A673 (cell line): ENCODE results near the gene RIGI. TPM values are rescaled to one million over a fixed set of nuclear protein-coding genes. Genes with fewer than 3 reads are reported as not detected.

Source experiments
- BruUV-seq: library from RNA; stranded (reverse); fragments of 400-500 nt; replicated peaks from 2 replicates; lab custom pipeline; 2021; lab: Mats Ljungman, UMichigan
- CTCF ChIA-PET: fragments of 300-600 bp; sonication (Branson Sonifier 250); formaldehyde crosslinking; loops from one replicate; lab custom pipeline; 2022; ENCODE audit warnings: antibody characterized with exemption; lab: Charles Lee
- POLR2A ChIA-PET: fragments of 300-600 bp; sonication (Branson Sonifier 250); formaldehyde crosslinking; loops from one replicate; lab custom pipeline; 2022; ENCODE audit warnings: antibody characterized with exemption; ENCODE audit not compliant: low non-redundant PET; lab: Charles Lee
- DNase-seq: peaks from one replicate; pipeline ENCODE4 v3.0.0-alpha.2; 2015; ENCODE audit warnings: low spot score
- H3K27ac ChIP-seq: fragments of 200-600 bp; sonication (generic); 2 replicates; pipeline ENCODE4 v1.5.1; 2016; ENCODE audit warnings: mixed run types, low read depth, mild to moderate bottlenecking, mixed read lengths, antibody characterized with exemption, low read length; ENCODE audit not compliant: poor library complexity, severe bottlenecking
- H3K27me3 ChIP-seq: fragments of 200-600 bp; sonication (generic); replicated peaks from 2 replicates; pipeline ENCODE4 v1.6.1; 2017; ENCODE audit warnings: mixed run types, low read depth, mild to moderate bottlenecking, mixed read lengths, antibody characterized with exemption, low read length; ENCODE audit not compliant: insufficient read depth, poor library complexity
- H3K36me3 ChIP-seq: fragments of 200-600 bp; sonication (generic); 2 replicates; pipeline ENCODE4 v1.6.1; 2016; ENCODE audit warnings: mixed run types, mild to moderate bottlenecking, mixed read lengths, antibody characterized with exemption, low read length; ENCODE audit not compliant: insufficient read depth, poor library complexity, severe bottlenecking
- H3K4me1 ChIP-seq: fragments of 200-600 bp; sonication (generic); 2 replicates; pipeline ENCODE4 v1.6.1; 2017; ENCODE audit warnings: mixed run types, mild to moderate bottlenecking, mixed read lengths, antibody characterized with exemption, low read length; ENCODE audit not compliant: insufficient read depth, poor library complexity, severe bottlenecking
- H3K4me3 ChIP-seq: fragments of 200-600 bp; sonication (generic); 2 replicates; pipeline ENCODE4 v1.5.1; 2016; ENCODE audit warnings: low read depth, mixed run types, mild to moderate bottlenecking, mixed read lengths, low read length; ENCODE audit not compliant: poor library complexity, severe bottlenecking
- H3K9me3 ChIP-seq: fragments of 200-600 bp; sonication (generic); 2 replicates; pipeline ENCODE4 v1.6.1; 2016; ENCODE audit warnings: mixed run types, low read depth, mild to moderate bottlenecking, mixed read lengths, antibody characterized with exemption, low read length; ENCODE audit not compliant: poor library complexity, severe bottlenecking
- EZH2 ChIP-seq: fragments of 200-600 bp; sonication (generic); IDR thresholded peaks from 2 replicates; pipeline ENCODE4 v1.6.1; 2017; ENCODE audit warnings: borderline replicate concordance, low read depth, mild to moderate bottlenecking, mixed read lengths, antibody characterized with exemption, low read length; ENCODE audit not compliant: poor library complexity, severe bottlenecking
- intact Hi-C: fragments of 100-400 bp; cut with micrococcal nuclease; formaldehyde crosslinking; loops from one replicate; pipeline ENCODE4 v1.10.0; 2022; ENCODE audit not compliant: unreplicated experiment
- total RNA-seq: library from RNA; stranded (reverse); gene quantifications from 2 replicates; pipeline ENCODE4 v1.2.3, GENCODE V29; 2021
- TF ChIP-seq, protein P1 (sequence below): fragments of 300-800, 200-600 bp; sonication (generic); conservative IDR thresholded peaks from 2 replicates; pipeline ENCODE4 v1.5.1; 2017; ENCODE audit warnings: low read depth, mild to moderate bottlenecking, antibody characterized with exemption, low read length, moderate library complexity, mixed read lengths

RIGI gene
- total RNA-seq, 1 experiment from 2014 or later = 7.4 TPM

DNA sequence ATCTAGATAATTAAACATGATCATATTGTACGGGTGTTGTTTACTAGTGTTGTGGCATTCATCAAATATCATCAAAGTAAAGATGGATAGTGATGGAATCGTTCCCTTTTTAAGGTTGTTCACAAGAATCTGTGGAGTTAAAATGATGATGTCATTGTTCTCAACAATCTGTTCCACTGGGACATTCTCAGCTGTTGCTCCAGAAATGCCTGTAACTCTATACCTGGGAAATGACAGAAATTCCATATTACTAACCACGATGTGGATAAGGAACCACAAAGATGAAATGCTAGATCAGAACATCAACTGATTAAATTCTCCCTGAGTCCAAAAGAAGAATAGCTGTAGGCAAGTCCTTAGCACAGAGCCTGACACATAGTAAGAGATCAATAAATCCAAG is 38.0 kb downstream of the RIGI start:
- Histone ChIP-seq H3K9me3 (no peaks in the 10 kb centered on the region), H3K36me3 (no peaks in the 10 kb centered on the region), H3K4me1 (no peaks in the 10 kb centered on the region), H3K27me3 (no peaks in the 10 kb centered on the region), H3K27ac (no peak overlapping the region), H3K4me3 (no peak overlapping the region)
- no peak for TF ChIP-seq EZH2
- TF ChIP-seq, protein P1, sequence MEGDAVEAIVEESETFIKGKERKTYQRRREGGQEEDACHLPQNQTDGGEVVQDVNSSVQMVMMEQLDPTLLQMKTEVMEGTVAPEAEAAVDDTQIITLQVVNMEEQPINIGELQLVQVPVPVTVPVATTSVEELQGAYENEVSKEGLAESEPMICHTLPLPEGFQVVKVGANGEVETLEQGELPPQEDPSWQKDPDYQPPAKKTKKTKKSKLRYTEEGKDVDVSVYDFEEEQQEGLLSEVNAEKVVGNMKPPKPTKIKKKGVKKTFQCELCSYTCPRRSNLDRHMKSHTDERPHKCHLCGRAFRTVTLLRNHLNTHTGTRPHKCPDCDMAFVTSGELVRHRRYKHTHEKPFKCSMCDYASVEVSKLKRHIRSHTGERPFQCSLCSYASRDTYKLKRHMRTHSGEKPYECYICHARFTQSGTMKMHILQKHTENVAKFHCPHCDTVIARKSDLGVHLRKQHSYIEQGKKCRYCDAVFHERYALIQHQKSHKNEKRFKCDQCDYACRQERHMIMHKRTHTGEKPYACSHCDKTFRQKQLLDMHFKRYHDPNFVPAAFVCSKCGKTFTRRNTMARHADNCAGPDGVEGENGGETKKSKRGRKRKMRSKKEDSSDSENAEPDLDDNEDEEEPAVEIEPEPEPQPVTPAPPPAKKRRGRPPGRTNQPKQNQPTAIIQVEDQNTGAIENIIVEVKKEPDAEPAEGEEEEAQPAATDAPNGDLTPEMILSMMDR = no peak
- intact Hi-C loops = no loop called here
- BruUV-seq = no TSS peak
- CTCF ChIA-PET = no interaction called here
- DNase-seq = no peak
- POLR2A ChIA-PET = no interaction called here

DNA sequence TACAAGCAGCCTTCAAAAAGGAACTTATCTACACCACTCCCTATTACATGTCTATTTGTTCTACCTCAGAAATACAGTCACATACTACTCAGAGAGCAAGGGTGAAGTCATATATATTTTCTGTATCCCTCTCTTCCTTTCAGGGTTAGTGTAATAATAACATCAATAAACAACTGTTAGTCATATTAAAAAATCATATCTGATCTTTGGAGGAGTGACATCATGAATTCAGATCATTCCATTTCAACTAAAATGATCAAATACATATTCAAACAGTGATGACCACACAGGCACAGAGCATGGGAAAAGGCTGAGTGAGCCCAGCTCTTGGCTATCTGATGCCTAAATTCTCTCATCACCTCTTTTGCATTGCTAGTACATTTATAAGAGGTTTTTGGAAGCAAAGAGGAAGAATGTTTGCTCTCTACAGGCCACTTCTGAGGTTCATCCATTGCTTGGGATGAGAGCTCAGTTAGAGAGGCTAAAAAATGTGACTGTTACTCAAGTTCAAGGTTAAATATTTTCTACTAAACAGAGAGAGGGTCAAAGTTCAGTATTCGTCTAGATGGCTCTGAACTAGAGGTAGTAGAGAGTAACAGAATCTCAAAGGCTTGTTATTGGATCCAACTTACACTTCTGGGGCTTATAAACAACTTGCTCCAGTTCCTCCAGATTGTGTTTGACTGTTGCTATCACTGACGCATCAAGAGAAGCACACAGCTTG is 39.0 kb downstream of the RIGI start:
- Histone ChIP-seq H3K4me3 (no peak overlapping the region), H3K36me3 (no peaks in the 10 kb centered on the region), H3K9me3 (no peaks in the 10 kb centered on the region), H3K4me1 (no peaks in the 10 kb centered on the region), H3K27ac (no peak overlapping the region), H3K27me3 (no peaks in the 10 kb centered on the region)
- ChIA-PET CTCF (interaction anchor here (0.7 kb wide), 1 partner anchor 109 kb away, joined by 4 read pairs; no protein-coding TSS in a partner anchor), POLR2A (no interaction called here)
- BruUV-seq = no TSS peak
- intact Hi-C loops = no loop called here
- no peak for TF ChIP-seq EZH2
- TF ChIP-seq, protein P1 = no peak
- no peak for DNase-seq

DNA sequence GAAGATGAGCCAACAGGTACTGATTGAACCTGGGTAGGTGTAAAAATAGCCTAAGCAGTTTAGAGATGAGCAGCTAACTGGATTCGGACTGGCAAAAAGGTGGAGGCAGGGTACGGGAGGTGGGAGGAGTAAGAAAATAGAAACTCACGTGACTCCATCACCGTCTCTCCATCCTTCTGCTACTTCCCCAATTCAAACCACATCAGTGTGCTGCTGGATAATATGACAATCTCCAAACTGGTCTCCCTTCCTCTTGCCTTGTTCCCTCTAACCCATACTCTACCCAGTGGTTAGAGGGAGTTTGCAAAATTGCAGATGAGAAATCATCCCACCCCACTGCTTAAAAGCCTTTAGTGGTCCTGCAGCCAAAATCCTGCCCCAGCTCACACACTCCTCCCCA is 42.7 kb downstream of the RIGI start:
- ChIA-PET CTCF (no interaction called here), POLR2A (no interaction called here)
- Histone ChIP-seq H3K27ac (no peak overlapping the region), H3K9me3 (no peaks in the 10 kb centered on the region), H3K36me3 (no peaks in the 10 kb centered on the region), H3K4me3 (no peak overlapping the region), H3K27me3 (no peaks in the 10 kb centered on the region), H3K4me1 (no peaks in the 10 kb centered on the region)
- TF ChIP-seq, protein P1 = no peak
- no peak for TF ChIP-seq EZH2
- no TSS peak for BruUV-seq
- intact Hi-C loops = no loop called here
- DNase-seq = no peak

Other genes with a start within 250 kb of the RIGI start
- gene ACO1, start 141.6 kb downstream of the RIGI start, total RNA-seq = 40.0 and 41.7 TPM in 2 replicates
- gene SMIM27, start 26.1 kb upstream of the RIGI start, total RNA-seq = 6.5 and 7.6 TPM in 2 replicates
- 25.3 and 26.8 TPM in 2 replicates for gene TOPORS, start 26.4 kb upstream of the RIGI start, total RNA-seq
- gene NDUFB6, start 47.0 kb upstream of the RIGI start, total RNA-seq = 77.5 and 82.6 TPM in 2 replicates
- gene TAF1L, start 109.5 kb upstream of the RIGI start, total RNA-seq = not detected in 2 replicates